Measurements from ENCODE around the gene ZNF385B. TPM values are rescaled to one million over a fixed set of nuclear protein-coding genes. Genes with fewer than 3 reads are reported as not detected.

ZNF385B gene
- total and polyA plus RNA-seq, 9 of the 15 experiments (the other 6 are each of a cell fraction or from before 2014, with no cell fraction given) = 0.50 TPM; not detected in 8

GRCh38 chr2:179771791-179772190, 89.6 kb downstream of the ZNF385B start:
- Histone ChIP-seq H3K27me3 (ENCODE audit: control insufficient read depth in 2 of 2, insufficient read depth in 2 of 2, low read length in 2 of 2) (no peaks in the 10 kb centered on the region), H3K4me1 (replicated peaks in 1 of 2; ENCODE audit: control insufficient read depth in 2 of 2, insufficient read depth in 2 of 2, low read length in 2 of 2) (no peaks in the 10 kb centered on the region), H3K9me3 (replicated peaks; ENCODE audit: control insufficient read depth, insufficient read depth, low read depth, low read length) (no peaks in the 10 kb centered on the region), H3K4me3 (no peak overlapping the region), H2AFZ (ENCODE audit: low read depth, low read length) (no peak overlapping the region), H3K27ac (ENCODE audit: extremely low read depth, low read depth, low read length) (no peak overlapping the region), H3K4me2 (ENCODE audit: insufficient read depth, low read length) (no peak overlapping the region), H3K9me1 (ENCODE audit: control insufficient read depth, insufficient read depth, low read length) (no peaks in the 10 kb centered on the region), H3K36me3 (ENCODE audit: control insufficient read depth, insufficient read depth, low read length) (no peaks in the 10 kb centered on the region), H3K9ac (ENCODE audit: insufficient read depth in 1 of 2, low read depth in 2 of 2, low read length in 2 of 2) (no peak overlapping the region), H4K20me1 (replicated peaks; ENCODE audit: control insufficient read depth, insufficient read depth, low read length) (no peaks in the 10 kb centered on the region), H3K79me2 (ENCODE audit: control insufficient read depth, insufficient read depth, low read length) (no peaks in the 10 kb centered on the region)
- 10% methylated on average over 4 of the region's 4 CpGs for WGBS (ENCODE audit: insufficient coverage, low coverage, missing lambda C conversion rate)
- intact Hi-C loops (cut with micrococcal nuclease) (no loop called here), in situ Hi-C loops (cut with MboI) (no loop called here)
- CTCF ChIA-PET (ENCODE audit: low intra/inter-chr PET ratio) = no interaction called here
- no peak for FAIRE-seq
- no peak for ATAC-seq
- no peak for DNase-seq (ENCODE audit: extremely low read depth in 1 of 4, low spot score in 3 of 4)
- BruUV-seq (replicated peaks) = no TSS peak
- no peak for TF ChIP-seq PRDM10 (IDR thresholded peaks at IDR 0.05; ENCODE audit: partially characterized antibody)
- POLR2A ChIA-PET = no interaction called here

GRCh38 chr2:179770029-179770428, 91.4 kb downstream of the ZNF385B start:
- FAIRE-seq (no peak), ATAC-seq (no peak), DNase-seq (ENCODE audit: extremely low read depth in 1 of 4, low spot score in 3 of 4) (no peak)
- no peak overlapping the region for H2AFZ ChIP-seq (ENCODE audit: low read depth, low read length)
- POLR2A ChIA-PET = no interaction called here
- CTCF ChIA-PET (ENCODE audit: low intra/inter-chr PET ratio) = no interaction called here
- no peaks in the 10 kb centered on the region for H3K79me2 ChIP-seq (ENCODE audit: control insufficient read depth, insufficient read depth, low read length)
- no peak overlapping the region for H3K4me2 ChIP-seq (ENCODE audit: insufficient read depth, low read length)
- H3K9me3 ChIP-seq (replicated peaks; ENCODE audit: control insufficient read depth, insufficient read depth, low read depth, low read length) = no peaks in the 10 kb centered on the region
- intact Hi-C loops (cut with micrococcal nuclease) = no loop called here
- no peaks in the 10 kb centered on the region for H3K36me3 ChIP-seq (ENCODE audit: control insufficient read depth, insufficient read depth, low read length)
- no peak for TF ChIP-seq STAT5B (CRISPR knock-in tag; IDR thresholded peaks at IDR 0.05)
- no peak for TF ChIP-seq POU5F1 (IDR thresholded peaks at IDR 0.05; ENCODE audit: borderline replicate concordance, low read depth, low read length, partially characterized antibody)
- TF ChIP-seq RFX7 (CRISPR knock-in tag; IDR thresholded peaks at IDR 0.05) = no peak
- no peak for TF ChIP-seq ZBTB49 (CRISPR knock-in tag; IDR thresholded peaks at IDR 0.05; ENCODE audit: borderline replicate concordance)
- TF ChIP-seq FOXJ2 (tag; IDR thresholded peaks at IDR 0.05) = no peak
- TF ChIP-seq ZNF133 (CRISPR knock-in tag; IDR thresholded peaks at IDR 0.05) = no peak
- TF ChIP-seq ZKSCAN3 (CRISPR knock-in tag; IDR thresholded peaks at IDR 0.05) = no peak
- no peak overlapping the region for H3K27ac ChIP-seq (ENCODE audit: extremely low read depth, low read depth, low read length)
- whole genome bisulfite sequencing (ENCODE audit: insufficient coverage, low coverage, missing lambda C conversion rate) = 15% methylated on average over 1 of the region's 1 CpG
- no TSS peak for BruUV-seq (replicated peaks)
- no peaks in the 10 kb centered on the region for H3K4me1 ChIP-seq (replicated peaks in 1 of 2; ENCODE audit: control insufficient read depth in 2 of 2, insufficient read depth in 2 of 2, low read length in 2 of 2)
- H4K20me1 ChIP-seq (replicated peaks; ENCODE audit: control insufficient read depth, insufficient read depth, low read length) = no peaks in the 10 kb centered on the region
- no peaks in the 10 kb centered on the region for H3K9me1 ChIP-seq (ENCODE audit: control insufficient read depth, insufficient read depth, low read length)
- H3K9ac ChIP-seq (ENCODE audit: insufficient read depth in 1 of 2, low read depth in 2 of 2, low read length in 2 of 2) = no peak overlapping the region
- no peaks in the 10 kb centered on the region for H3K27me3 ChIP-seq (ENCODE audit: control insufficient read depth in 2 of 2, insufficient read depth in 2 of 2, low read length in 2 of 2)
- in situ Hi-C loops (cut with MboI) = no loop called here
- H3K4me3 ChIP-seq = no peak overlapping the region
